ENCODE results near the gene MAP4K4. TPM values are rescaled to one million over a fixed set of nuclear protein-coding genes. Genes with fewer than 3 reads are reported as not detected.

Gene MAP4K4
- total and polyA plus RNA-seq, 5 donors, result 30.8 to 64.5 (median 61.7) TPM

- H3K4me3 ChIP-seq (ENCODE audit: low read length), result no peak overlapping the region
- intact Hi-C loops (cut with DNase I), result loop anchor here (2.0 to 10.0 kb wide), 6 partner anchors 133 to 486 kb away; partner anchors contain the start of gene MAP4K4 (in 2 of the 4)
- WGBS, result 71% methylated on average over 5 of the region's 5 CpGs
- peak; percentile 18 to 24 for ATAC-seq
- no peaks in the 10 kb centered on the region for H3K9me3 ChIP-seq (ENCODE audit: control insufficient read depth, low read length)
- H3K4me1 ChIP-seq (ENCODE audit: control insufficient read depth, insufficient read depth, low read length), result peaks cover 14% of the 10 kb centered on the region
- no peaks in the 10 kb centered on the region for H3K27me3 ChIP-seq (ENCODE audit: control insufficient read depth, insufficient read depth)
- H3K27ac ChIP-seq (ENCODE audit: low read length), result no peak overlapping the region
- no peak for DNase-seq
Observed at GRCh38 chr2:101830555-101830954, 133.0 kb downstream of the MAP4K4 start.

GRCh38 chr2:101831351-101831865, 133.9 kb downstream of the MAP4K4 start:
- 38% methylated on average over 5 of the region's 5 CpGs for WGBS
- Histone ChIP-seq H3K4me3 (ENCODE audit: low read length) (no peak overlapping the region), H3K4me1 (ENCODE audit: control insufficient read depth, insufficient read depth, low read length) (peaks cover 14% of the 10 kb centered on the region), H3K27ac (ENCODE audit: low read length) (peak overlapping the region; percentile 2), H3K9me3 (ENCODE audit: control insufficient read depth, low read length) (no peaks in the 10 kb centered on the region), H3K27me3 (ENCODE audit: control insufficient read depth, insufficient read depth) (no peaks in the 10 kb centered on the region)
- intact Hi-C loops (cut with DNase I), result loop anchor here (2.0 to 10.0 kb wide), 6 partner anchors 134 to 487 kb away; partner anchors contain the start of gene MAP4K4 (in 2 of the 4)
- DNase-seq (peak; percentile 69 to 86 (median 80)), ATAC-seq (peak; percentile 86 to 89)

- no peak for ATAC-seq
- WGBS, result 51% methylated on average over 1 of the region's 1 CpG
- H3K4me3 ChIP-seq (ENCODE audit: low read length), result no peak overlapping the region
- DNase-seq, result no peak
- intact Hi-C loops (cut with DNase I), result loop anchor here (5.0 to 10.0 kb wide), 5 partner anchors 135 to 487 kb away; partner anchors contain the start of gene MAP4K4 (in 2 of the 4)
- peaks cover 14% of the 10 kb centered on the region for H3K4me1 ChIP-seq (ENCODE audit: control insufficient read depth, insufficient read depth, low read length)
- H3K27ac ChIP-seq (ENCODE audit: low read length), result no peak overlapping the region
- H3K9me3 ChIP-seq (ENCODE audit: control insufficient read depth, low read length), result no peaks in the 10 kb centered on the region
- H3K27me3 ChIP-seq (ENCODE audit: control insufficient read depth, insufficient read depth), result no peaks in the 10 kb centered on the region
Observed at GRCh38 chr2:101832114-101832513, 134.6 kb downstream of the MAP4K4 start.

GRCh38 chr2:101833890-101834523, 136.5 kb downstream of the MAP4K4 start:
- DNase-seq (no peak), ATAC-seq (no peak)
- H3K27me3 ChIP-seq (ENCODE audit: control insufficient read depth, insufficient read depth), result no peaks in the 10 kb centered on the region
- H3K4me3 ChIP-seq (ENCODE audit: low read length), result no peak overlapping the region
- 86% methylated on average over 4 of the region's 4 CpGs for WGBS
- intact Hi-C loops (cut with DNase I), result loop anchor here (5.0 to 10.0 kb wide), 5 partner anchors 137 to 489 kb away; partner anchors contain the start of gene MAP4K4 (in 2 of the 4)
- H3K27ac ChIP-seq (ENCODE audit: low read length), result no peak overlapping the region
- H3K9me3 ChIP-seq (ENCODE audit: control insufficient read depth, low read length), result no peaks in the 10 kb centered on the region
- peaks cover 9% of the 10 kb centered on the region for H3K4me1 ChIP-seq (ENCODE audit: control insufficient read depth, insufficient read depth, low read length)

- DNase-seq (no peak), ATAC-seq (no peak)
- intact Hi-C loops (cut with DNase I), result loop anchor here in 3 of 4 donors (5.0 to 10.0 kb wide), 3 partner anchors 420 to 493 kb away; no protein-coding TSS in a partner anchor
- H3K4me3 ChIP-seq (ENCODE audit: low read length), result no peak overlapping the region
- H3K9me3 ChIP-seq (ENCODE audit: control insufficient read depth, low read length), result no peaks in the 10 kb centered on the region
- WGBS, result 70% methylated on average over 3 of the region's 3 CpGs
- no peaks in the 10 kb centered on the region for H3K27me3 ChIP-seq (ENCODE audit: control insufficient read depth, insufficient read depth)
- no peaks in the 10 kb centered on the region for H3K4me1 ChIP-seq (ENCODE audit: control insufficient read depth, insufficient read depth, low read length)
- H3K27ac ChIP-seq (ENCODE audit: low read length), result no peak overlapping the region
Observed at GRCh38 chr2:101837354-101837753, 139.8 kb downstream of the MAP4K4 start.

GRCh38 chr2:101841679-101842327, 144.3 kb downstream of the MAP4K4 start:
- peaks cover 5% of the 10 kb centered on the region for H3K4me1 ChIP-seq (ENCODE audit: control insufficient read depth, insufficient read depth, low read length)
- no peaks in the 10 kb centered on the region for H3K9me3 ChIP-seq (ENCODE audit: control insufficient read depth, low read length)
- no peak for DNase-seq
- intact Hi-C loops (cut with DNase I), result no loop called here
- H3K4me3 ChIP-seq (ENCODE audit: low read length), result no peak overlapping the region
- no peak overlapping the region for H3K27ac ChIP-seq (ENCODE audit: low read length)
- WGBS, result 96% methylated on average over 5 of the region's 5 CpGs
- ATAC-seq, result no peak
- no peaks in the 10 kb centered on the region for H3K27me3 ChIP-seq (ENCODE audit: control insufficient read depth, insufficient read depth)

GRCh38 chr2:101842471-101842870, 145.0 kb downstream of the MAP4K4 start:
- no peaks in the 10 kb centered on the region for H3K27me3 ChIP-seq (ENCODE audit: control insufficient read depth, insufficient read depth)
- H3K27ac ChIP-seq (ENCODE audit: low read length), result no peak overlapping the region
- intact Hi-C loops (cut with DNase I), result no loop called here
- H3K4me1 ChIP-seq (ENCODE audit: control insufficient read depth, insufficient read depth, low read length), result peaks cover 5% of the 10 kb centered on the region
- H3K4me3 ChIP-seq (ENCODE audit: low read length), result no peak overlapping the region
- DNase-seq, result no peak
- 77% methylated on average over 1 of the region's 1 CpG for WGBS
- H3K9me3 ChIP-seq (ENCODE audit: control insufficient read depth, low read length), result no peaks in the 10 kb centered on the region
- no peak for ATAC-seq

GRCh38 chr2:101843048-101843447, 145.5 kb downstream of the MAP4K4 start:
- DNase-seq (peak in 1 of 3 donors; percentile 56), ATAC-seq (peak; percentile 53 to 67)
- H3K9me3 ChIP-seq (ENCODE audit: control insufficient read depth, low read length), result no peaks in the 10 kb centered on the region
- intact Hi-C loops (cut with DNase I), result no loop called here
- no peaks in the 10 kb centered on the region for H3K27me3 ChIP-seq (ENCODE audit: control insufficient read depth, insufficient read depth)
- 53% methylated on average over 2 of the region's 2 CpGs for WGBS
- no peak overlapping the region for H3K4me3 ChIP-seq (ENCODE audit: low read length)
- H3K4me1 ChIP-seq (ENCODE audit: control insufficient read depth, insufficient read depth, low read length), result peaks cover 5% of the 10 kb centered on the region
- H3K27ac ChIP-seq (ENCODE audit: low read length), result no peak overlapping the region

GRCh38 chr2:101843471-101843870, 146.0 kb downstream of the MAP4K4 start:
- no peak for ATAC-seq
- H3K9me3 ChIP-seq (ENCODE audit: control insufficient read depth, low read length), result no peaks in the 10 kb centered on the region
- H3K4me1 ChIP-seq (ENCODE audit: control insufficient read depth, insufficient read depth, low read length), result peaks cover 5% of the 10 kb centered on the region
- no peak overlapping the region for H3K27ac ChIP-seq (ENCODE audit: low read length)
- no peaks in the 10 kb centered on the region for H3K27me3 ChIP-seq (ENCODE audit: control insufficient read depth, insufficient read depth)
- DNase-seq, result no peak
- intact Hi-C loops (cut with DNase I), result no loop called here
- no peak overlapping the region for H3K4me3 ChIP-seq (ENCODE audit: low read length)
- WGBS, result 82% methylated on average over 6 of the region's 6 CpGs

- H3K9me3 ChIP-seq (ENCODE audit: control insufficient read depth, low read length), result no peaks in the 10 kb centered on the region
- no peak for DNase-seq
- intact Hi-C loops (cut with DNase I), result no loop called here
- no peak overlapping the region for H3K27ac ChIP-seq (ENCODE audit: low read length)
- no peaks in the 10 kb centered on the region for H3K27me3 ChIP-seq (ENCODE audit: control insufficient read depth, insufficient read depth)
- peak; percentile 22 to 57 for ATAC-seq
- 61% methylated on average over 12 of the region's 12 CpGs for WGBS
- peaks cover 7% of the 10 kb centered on the region for H3K4me1 ChIP-seq (ENCODE audit: control insufficient read depth, insufficient read depth, low read length)
- no peak overlapping the region for H3K4me3 ChIP-seq (ENCODE audit: low read length)
Observed at GRCh38 chr2:101844055-101844635, 146.6 kb downstream of the MAP4K4 start.

GRCh38 chr2:101846973-101847372, 149.5 kb downstream of the MAP4K4 start:
- Histone ChIP-seq H3K9me3 (ENCODE audit: control insufficient read depth, low read length) (no peaks in the 10 kb centered on the region), H3K27ac (ENCODE audit: low read length) (no peak overlapping the region), H3K4me3 (ENCODE audit: low read length) (no peak overlapping the region), H3K4me1 (ENCODE audit: control insufficient read depth, insufficient read depth, low read length) (peaks cover 7% of the 10 kb centered on the region), H3K27me3 (ENCODE audit: control insufficient read depth, insufficient read depth) (no peaks in the 10 kb centered on the region)
- intact Hi-C loops (cut with DNase I), result no loop called here
- WGBS, result 93% methylated on average over 3 of the region's 3 CpGs
- DNase-seq (no peak), ATAC-seq (no peak)

All from right cardiac atrium (tissue), 5 donors.